PC-9 (cell line): Measurements from ENCODE around the gene SLC2A8.

Experiments used
- CTCF ChIP-seq: fragments of 200-600 bp; sonication (generic); conservative IDR thresholded peaks from 2 replicates; pipeline ENCODE4 v1.6.1; 2017; ENCODE audit warnings: mixed run types, antibody characterized with exemption, mild to moderate bottlenecking, moderate library complexity
- EZH2 ChIP-seq: fragments of 200-600 bp; sonication (generic); IDR thresholded peaks from 2 replicates; pipeline ENCODE4 v1.8.0; 2017; ENCODE audit warnings: antibody characterized with exemption, low read depth

GRCh38 chr9:127444921-127445850 lies 48.2 kb downstream of the SLC2A8 start:
- TF ChIP-seq CTCF: no peak
- no peak for TF ChIP-seq EZH2
